HG03025 (cell line): ENCODE data around the gene ZNF487.
"Not testable (repeated sequence)": the region's sequence is repeated elsewhere in the genome, so short reads cannot be mapped to it uniquely, and the experiment has no call there.

Experiments used
- ATAC-seq: cut with Tn5 transposase; IDR thresholded peaks from one replicate; pipeline ENCODE4 v1.9.1; 2021; ENCODE audit warnings: mild to moderate bottlenecking, moderate library complexity; ENCODE audit not compliant: unreplicated experiment, low FRiP score

ZNF487 gene

DNA sequence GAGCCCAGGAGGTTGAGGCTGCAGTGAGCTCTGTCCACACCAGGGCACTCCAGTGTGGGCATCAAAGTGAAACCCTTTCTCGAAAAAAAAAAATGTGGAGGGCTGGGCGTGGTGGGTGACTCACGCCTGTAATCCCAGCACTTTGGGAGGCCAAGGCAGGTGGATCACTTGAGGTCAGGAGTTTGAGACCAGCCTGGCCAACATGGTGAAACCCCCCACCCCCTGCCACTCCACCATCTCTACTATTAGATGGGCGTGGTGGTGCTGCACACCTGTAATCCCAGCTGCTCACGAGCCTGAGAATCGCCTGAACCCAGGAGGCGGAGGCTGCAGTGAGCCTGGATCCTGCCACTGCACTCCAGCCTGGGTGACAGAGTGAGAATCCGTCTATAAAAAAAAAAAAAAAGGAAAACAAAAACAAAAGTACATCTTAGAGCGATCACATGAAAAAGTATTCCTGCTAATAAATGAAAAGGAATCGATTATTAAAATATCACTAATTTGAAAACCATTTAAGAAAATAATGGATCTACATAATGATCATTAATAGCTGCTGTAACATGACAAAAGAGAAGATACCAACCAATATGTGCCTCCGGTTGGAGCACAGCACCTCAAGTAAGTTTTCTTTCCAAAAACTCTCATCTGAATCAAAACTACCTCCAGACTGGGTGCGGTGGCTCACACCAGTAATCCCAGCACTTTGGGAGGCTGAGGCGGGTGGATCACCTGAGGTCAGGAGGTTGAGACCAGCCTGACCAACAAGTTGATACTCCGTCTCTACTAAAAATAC is 32.8 kb upstream of the ZNF487 start:
- ATAC-seq, result no peak

DNA sequence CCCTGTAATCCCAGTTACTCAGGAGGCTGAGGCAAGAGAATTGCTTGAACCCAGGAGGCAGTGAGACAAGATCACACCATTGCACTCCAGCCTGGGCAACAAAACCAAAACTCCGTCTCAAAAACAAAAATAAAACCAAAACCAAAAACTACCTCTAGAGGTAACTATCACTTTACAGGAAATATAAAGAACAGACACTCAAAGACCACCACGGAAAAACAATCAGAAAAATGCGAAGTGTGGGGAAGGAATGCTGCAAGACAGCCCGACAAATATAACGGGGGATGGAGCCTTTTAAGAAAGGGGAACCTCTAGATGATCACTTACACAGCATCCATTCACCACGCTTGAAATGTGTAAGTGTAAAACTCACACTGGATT is 32.2 kb upstream of the ZNF487 start:
- no peak for ATAC-seq

GRCh38 chr10:43407148-43407575 is 29.7 kb upstream of the ZNF487 start:
- no peak for ATAC-seq

GRCh38 chr10:43407576-43408330 is 29.2 kb upstream of the ZNF487 start:
- ATAC-seq, result peak; percentile 64

DNA sequence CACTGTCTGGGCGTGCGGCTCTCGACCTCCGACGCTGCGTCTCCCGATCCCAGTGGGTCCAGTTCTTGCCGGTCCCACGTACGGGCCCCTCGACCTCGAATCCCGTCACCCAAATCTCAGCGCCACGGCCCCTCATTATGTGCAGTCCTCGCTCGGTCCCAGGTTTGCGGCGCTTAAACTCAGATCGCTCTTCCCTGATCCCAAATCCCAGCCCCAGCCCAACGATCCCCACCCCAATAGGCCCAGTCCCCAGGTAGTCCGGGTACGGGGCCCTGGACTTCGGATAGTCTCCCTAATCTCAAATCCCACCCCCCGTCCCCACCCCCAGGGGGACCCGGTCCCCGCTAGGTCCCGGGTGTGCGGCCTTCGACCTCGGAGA is 28.6 kb upstream of the ZNF487 start:
- peak; percentile 0 for ATAC-seq

DNA sequence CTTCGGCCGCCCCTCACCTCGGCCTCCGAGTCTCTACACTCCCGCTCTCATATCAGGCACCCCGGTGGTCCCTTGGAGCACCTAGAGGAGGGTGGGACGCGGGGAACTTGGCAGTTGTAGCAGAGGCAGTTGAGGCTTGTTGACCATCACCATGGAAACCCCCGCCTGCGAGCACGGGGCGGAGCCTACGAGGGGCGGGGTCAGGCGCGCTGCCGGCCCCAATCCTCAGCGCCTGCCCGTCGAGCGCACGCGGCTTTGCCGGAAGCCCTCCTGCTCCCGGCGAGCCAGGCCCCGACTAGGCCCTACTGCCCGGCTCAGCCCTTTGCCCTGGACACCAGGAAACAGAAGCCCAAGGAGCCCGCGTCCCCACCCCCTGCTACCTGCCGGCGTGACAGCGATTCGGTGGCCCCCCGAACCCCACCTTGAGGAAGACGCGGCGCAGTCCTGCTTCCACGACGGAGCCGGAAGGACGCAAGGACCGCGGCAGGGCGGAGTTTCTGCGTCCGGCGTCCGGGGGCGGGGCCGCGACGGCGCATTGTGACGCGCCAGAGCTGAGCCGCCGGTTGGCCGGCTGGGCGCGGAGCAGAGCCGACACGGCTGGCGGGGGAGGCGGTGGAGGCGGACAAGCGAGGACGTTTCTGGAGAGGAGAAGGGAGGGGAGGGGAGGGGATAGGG is 28.1 kb upstream of the ZNF487 start, which contains the start of gene HNRNPF:
Gene HNRNPF (minus strand): TSS at position 477 of the 675 bp plus-strand sequence. CDS start 21,302 bp downstream, outside the sequence.
- peak; percentile 62 for ATAC-seq

GRCh38 chr10:43409385-43410109 is 27.4 kb upstream of the ZNF487 start:
- no peak for ATAC-seq

DNA sequence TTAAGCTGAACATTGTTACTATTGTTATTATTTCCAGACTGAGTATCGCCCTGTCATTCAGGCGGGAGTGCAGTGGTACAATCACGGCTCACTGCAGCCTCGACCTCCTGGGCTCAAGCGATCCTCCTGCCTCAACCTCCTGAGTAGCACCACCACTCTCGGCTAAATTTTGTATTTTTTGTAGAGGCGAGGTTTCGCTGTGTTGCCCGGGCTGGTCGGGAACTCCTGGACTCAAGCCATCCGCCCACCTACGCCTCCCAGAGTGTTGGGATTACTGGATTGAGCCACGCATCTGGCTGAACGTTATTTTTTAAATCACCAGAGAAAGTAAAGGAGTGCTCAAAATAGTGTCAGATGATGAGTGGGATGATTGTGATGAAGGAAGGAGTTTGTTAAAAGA is 26.6 kb upstream of the ZNF487 start:
- no peak for ATAC-seq

DNA sequence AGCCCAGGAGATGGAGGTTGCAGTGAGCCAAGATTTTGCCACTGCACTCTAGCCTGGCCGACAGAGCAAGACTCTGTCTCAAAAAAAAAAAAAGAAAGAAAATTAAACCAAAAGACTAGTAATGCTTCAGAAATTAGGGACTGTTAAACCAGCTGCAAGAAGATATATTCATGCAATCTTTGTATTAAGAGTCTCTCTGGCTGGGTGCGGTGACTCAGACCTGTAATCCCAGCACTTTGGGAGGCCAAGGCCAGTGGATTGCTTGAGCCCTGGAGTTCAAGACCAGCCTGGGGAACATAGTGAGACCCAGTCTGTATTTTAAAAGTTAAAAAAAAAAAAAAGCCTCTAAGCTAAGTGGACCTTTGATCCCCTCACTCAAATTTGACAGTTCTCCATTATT is 25.4 kb upstream of the ZNF487 start:
- ATAC-seq, result no peak

DNA sequence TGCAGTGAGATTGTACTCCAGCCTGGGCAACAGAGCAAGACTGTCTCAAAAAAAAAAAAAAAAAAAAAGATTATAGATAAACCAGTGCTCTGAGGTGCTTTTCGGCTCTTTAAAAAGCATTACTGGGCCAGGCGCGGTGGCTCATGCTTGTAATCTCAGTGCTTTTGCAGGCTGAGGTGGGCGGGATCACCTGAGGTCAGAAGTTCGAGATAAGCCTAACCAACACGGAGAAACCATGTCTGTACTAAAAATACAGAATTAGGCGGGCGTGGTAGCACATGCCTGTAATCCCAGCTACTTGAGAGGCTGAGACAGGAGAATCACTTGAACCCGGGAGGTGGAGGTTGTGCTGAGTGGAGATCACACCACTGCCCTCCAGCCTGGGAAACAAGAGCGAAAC is 21.4 kb upstream of the ZNF487 start:
- ATAC-seq, result no peak

DNA sequence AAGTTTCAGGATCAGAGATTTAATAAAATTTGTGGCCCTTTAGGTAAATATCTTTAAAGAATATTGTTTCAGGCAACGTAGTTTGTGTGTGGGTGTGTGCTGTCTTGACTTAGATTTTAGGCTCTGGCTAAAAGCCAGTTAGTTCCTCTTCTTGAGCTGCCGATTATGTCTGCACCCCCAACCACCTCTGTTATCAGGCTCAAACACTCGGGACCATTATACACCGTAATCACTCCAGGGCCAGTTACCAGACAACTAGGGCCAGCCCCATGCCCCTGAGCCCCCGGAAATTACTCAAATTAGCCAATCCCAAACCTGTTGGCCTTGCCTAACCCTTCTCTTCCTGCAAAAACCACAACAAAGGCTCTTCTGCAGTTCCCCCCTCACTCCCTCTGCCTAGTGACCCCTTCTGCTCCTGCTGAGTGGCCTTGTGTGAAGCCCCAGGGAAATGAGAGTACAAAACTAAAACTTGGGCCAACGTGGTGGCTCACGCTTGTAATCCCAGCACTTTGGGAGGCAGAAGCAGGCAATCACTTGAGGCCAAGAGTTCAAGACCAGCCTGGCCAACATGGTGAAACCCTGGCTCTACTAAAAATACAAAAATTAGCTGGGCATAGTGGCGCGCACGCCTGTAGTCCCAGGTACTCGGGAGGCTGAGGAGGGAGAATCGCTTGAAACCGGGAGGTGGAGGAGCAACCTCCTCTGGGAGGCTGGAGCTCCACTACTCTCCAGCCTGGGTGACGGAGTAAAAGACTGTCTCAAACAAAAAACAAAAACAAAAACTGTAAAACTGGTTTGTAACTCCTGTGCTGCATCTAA is 18.8 kb upstream of the ZNF487 start:
- no peak for ATAC-seq

DNA sequence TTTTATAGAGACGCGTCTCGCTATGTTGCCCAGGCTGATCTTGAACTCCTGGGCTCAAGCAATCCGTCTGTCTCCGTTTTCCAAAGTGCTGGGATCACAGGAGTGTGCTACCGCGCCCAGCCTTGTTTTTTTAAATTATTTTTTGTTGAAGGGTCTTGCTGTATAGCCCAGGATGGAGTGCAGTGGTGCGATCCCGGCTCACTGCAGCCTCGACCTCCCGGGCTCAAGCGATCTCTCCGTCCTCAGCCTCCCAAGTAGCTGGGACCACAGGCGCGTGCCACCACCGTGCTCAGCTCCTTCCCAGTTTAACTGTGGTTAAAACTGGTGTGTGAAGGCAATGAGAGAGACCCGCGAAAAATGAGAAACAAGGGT is 16.9 kb upstream of the ZNF487 start:
- ATAC-seq, result no peak

DNA sequence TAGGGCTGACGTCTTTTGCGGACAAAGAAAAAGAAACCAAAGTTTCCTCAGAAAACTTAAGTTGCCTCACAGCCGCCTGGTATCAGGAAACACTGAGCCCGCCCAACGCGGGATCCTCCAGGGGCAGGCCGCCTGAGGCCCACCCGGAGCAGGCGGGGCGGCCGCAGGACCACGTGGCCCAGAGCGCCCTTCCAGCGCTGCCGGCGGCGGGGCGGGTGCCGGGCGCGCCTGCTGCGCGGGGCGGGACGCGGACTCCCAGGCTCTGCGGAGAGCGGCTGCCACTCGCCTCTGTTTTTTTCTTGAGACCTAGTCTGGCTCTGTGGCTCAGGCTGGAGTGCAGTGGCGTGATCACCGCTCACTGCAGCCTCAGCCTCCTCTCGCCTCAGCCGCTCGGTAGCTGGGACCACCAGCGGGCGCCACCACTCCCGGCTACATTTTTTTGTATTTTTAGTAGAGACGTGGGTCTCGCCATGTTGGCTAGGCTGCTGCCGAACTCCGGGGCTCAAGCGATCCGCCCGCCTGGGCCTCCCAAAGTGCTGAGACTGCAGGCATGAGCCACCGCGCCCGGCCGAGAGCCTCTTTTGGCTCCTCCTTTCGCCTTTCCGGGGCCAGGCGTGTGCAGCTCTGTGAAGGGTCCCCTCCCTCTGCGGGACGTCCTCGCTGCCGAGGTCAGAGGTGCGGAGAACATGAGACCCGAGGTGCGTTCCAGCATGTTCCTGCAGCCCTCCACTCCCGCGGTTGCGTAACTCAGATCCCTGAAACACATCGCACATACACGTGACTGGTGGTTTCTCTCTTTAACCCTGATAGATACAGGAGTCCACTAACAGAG is 16.3 kb upstream of the ZNF487 start:
- ATAC-seq, result peak; percentile 90

DNA sequence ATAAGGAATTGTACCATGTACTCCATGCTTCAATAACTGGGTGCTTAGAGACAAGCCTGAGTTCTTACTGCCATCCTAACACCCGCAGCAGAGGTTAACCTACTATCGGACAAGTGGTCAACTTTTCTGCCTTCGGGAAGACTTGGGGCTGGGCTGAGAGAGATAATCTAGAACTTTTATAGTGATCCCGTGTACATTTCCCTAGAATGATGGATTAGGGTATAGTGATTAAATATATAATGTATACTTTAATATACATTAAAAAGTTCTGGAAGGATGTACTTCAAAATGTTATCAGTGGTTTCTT is 15.8 kb upstream of the ZNF487 start:
- ATAC-seq, result no peak

DNA sequence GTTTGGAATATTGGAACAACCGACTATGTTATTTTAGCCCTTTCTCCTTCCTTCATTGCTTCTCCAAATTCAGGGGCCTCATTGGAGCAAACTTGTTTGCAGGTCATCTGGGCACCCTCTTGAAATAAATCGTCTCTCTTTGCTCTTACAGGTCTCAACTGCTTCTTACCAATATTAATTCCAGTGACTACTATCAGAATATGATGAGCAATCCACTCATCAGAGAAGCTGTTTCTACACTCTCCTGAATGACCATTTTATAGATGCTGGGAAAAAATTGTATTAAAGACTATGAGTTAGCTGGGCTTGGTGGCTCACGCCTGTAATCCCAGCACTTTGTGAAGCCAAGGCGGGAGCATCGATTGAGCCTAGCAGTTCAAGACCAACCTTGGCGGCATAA is 15.4 kb upstream of the ZNF487 start:
- ATAC-seq, result no peak

- ATAC-seq, result not testable (repeated sequence)
These were observed 15.0 kb upstream of the ZNF487 start for GRCh38 chr10:43421944-43422343.

- no peak for ATAC-seq
These were observed 12.5 kb upstream of the ZNF487 start for GRCh38 chr10:43424416-43424815.

- ATAC-seq, result not testable (repeated sequence)
These were observed 10.4 kb upstream of the ZNF487 start for GRCh38 chr10:43426476-43426875.

DNA sequence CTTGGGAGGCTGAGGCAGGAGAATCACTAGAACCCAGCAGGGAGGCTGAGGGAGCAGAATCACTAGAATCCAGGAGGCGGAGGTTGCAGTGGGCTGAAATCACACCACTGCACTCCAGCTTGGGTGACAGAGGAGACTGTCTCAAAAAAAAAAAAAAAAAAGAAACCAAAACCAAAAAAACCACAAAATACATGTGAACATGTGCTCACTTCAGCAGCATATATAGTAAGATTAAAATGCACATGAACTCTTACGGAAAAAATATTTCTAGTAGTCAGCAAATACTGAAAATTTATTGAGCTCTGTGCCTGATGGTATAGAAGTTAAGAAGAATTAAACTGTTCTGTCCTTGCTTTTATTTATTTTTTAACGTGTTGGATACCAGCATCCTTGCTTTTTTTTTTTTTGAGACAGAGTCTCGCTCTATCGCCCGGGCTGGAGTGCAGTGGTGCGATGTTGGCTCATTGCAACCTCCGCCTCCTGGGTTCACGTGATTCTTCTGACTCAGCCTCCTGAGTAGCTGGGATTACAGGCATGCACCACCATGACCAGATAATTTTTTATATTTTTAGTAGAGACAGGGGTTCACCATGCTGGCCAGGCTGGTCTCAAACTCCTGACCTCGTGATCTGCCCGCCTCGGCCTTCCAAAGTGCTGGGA is 9.6 kb upstream of the ZNF487 start:
- ATAC-seq, result no peak
